Loucy (cell line): ENCODE measurements around the gene CNIH1.

Source experiments
- H2AFZ ChIP-seq: fragments of 200-600 bp; sonication (generic); 2 replicates; pipeline ENCODE4 v1.6.0; 2016; ENCODE audit warnings: antibody characterized with exemption, mild to moderate bottlenecking, low read length, moderate library complexity
- H3F3A ChIP-seq: fragments of 200-600 bp; 2 replicates; pipeline ENCODE4 v1.6.0; 2016; ENCODE audit warnings: antibody characterized with exemption, low read depth, mild to moderate bottlenecking
- H3K27me3 ChIP-seq: fragments of 200-600 bp; sonication (generic); 2 replicates; pipeline ENCODE4 v1.6.1; 2014; ENCODE audit warnings: low read length, mild to moderate bottlenecking; ENCODE audit not compliant: insufficient read depth, poor library complexity, severe bottlenecking
- H3K36me3 ChIP-seq: fragments of 200-600 bp; sonication (generic); 2 replicates; pipeline ENCODE4 v1.6.1; 2016; ENCODE audit warnings: low read length; ENCODE audit not compliant: insufficient read depth
- H3K4me1 ChIP-seq: fragments of 200-600 bp; sonication (generic); 2 replicates; pipeline ENCODE4 v1.5.1; 2014; ENCODE audit warnings: low read length, mild to moderate bottlenecking; ENCODE audit not compliant: insufficient read depth, poor library complexity, severe bottlenecking
- H3K4me2 ChIP-seq: fragments of 200-600 bp; sonication (generic); 2 replicates; pipeline ENCODE4 v1.6.0; 2014; ENCODE audit warnings: antibody characterized with exemption, low read length, low read depth, mild to moderate bottlenecking; ENCODE audit not compliant: poor library complexity, severe bottlenecking
- H3K4me3 ChIP-seq: fragments of 200-600 bp; sonication (generic); 2 replicates; pipeline ENCODE4 v1.5.1; 2014; ENCODE audit warnings: low read length, mild to moderate bottlenecking, mixed read lengths; ENCODE audit not compliant: poor library complexity, severe bottlenecking
- H3K79me2 ChIP-seq: fragments of 200-600 bp; sonication (generic); 2 replicates; pipeline ENCODE4 v1.6.1; 2014; ENCODE audit warnings: low read length; ENCODE audit not compliant: insufficient read depth
- H3K9ac ChIP-seq: fragments of 200-600 bp; sonication (generic); 2 replicates; pipeline ENCODE4 v1.6.0; 2014; ENCODE audit warnings: mild to moderate bottlenecking, low read depth, low read length, moderate library complexity; ENCODE audit not compliant: poor library complexity, severe bottlenecking
- H3K9me2 ChIP-seq: fragments of 200-600 bp; sonication (generic); replicated peaks from 2 replicates; pipeline ENCODE4 v1.6.1; 2016; ENCODE audit warnings: low read depth, low read length, mixed read lengths
- H3K9me3 ChIP-seq: fragments of 200-600 bp; sonication (generic); 2 replicates; pipeline ENCODE4 v1.6.1; 2014; ENCODE audit warnings: mild to moderate bottlenecking, antibody characterized with exemption, low read length, low read depth; ENCODE audit not compliant: insufficient read depth
- H4K20me1 ChIP-seq: fragments of 200-600 bp; sonication (generic); 2 replicates; pipeline ENCODE4 v1.6.0; 2014; ENCODE audit warnings: antibody characterized with exemption, low read length, mild to moderate bottlenecking; ENCODE audit not compliant: insufficient read depth, poor library complexity, severe bottlenecking
- CTCF ChIP-seq: fragments of 200-600 bp; sonication (generic); conservative IDR thresholded peaks from 2 replicates; pipeline ENCODE4 v1.5.1; 2014; ENCODE audit warnings: mild to moderate bottlenecking, antibody characterized with exemption, low read length
- EZH2phosphoT487 ChIP-seq: fragments of 200-600 bp; IDR thresholded peaks from 2 replicates; pipeline ENCODE4 v1.6.1; 2018; ENCODE audit warnings: antibody characterized with exemption, mild to moderate bottlenecking, moderate library complexity, borderline replicate concordance

CNIH1 gene

GRCh38 chr14:54423991-54424390 is 17.2 kb downstream of the CNIH1 start:
- no peaks in the 10 kb centered on the region for H3K9me3 ChIP-seq
- no peak overlapping the region for H3K4me2 ChIP-seq
- H3F3A ChIP-seq: 0 out of 2 replicates have a peak, but pooled peaks cover 7% of the 10 kb centered on the region
- no peak overlapping the region for H2AFZ ChIP-seq
- no peaks in the 10 kb centered on the region for H3K79me2 ChIP-seq
- H3K4me3 ChIP-seq: no peak overlapping the region
- H3K9me2 ChIP-seq: no peaks in the 10 kb centered on the region
- no peak for TF ChIP-seq EZH2phosphoT487
- TF ChIP-seq CTCF: no peak
- H3K9ac ChIP-seq: no peak overlapping the region
- no peaks in the 10 kb centered on the region for H4K20me1 ChIP-seq
- H3K27me3 ChIP-seq: no peaks in the 10 kb centered on the region
- H3K36me3 ChIP-seq: peaks cover 49% of the 10 kb centered on the region; the same call in 1 of the 2 replicates
- no peaks in the 10 kb centered on the region for H3K4me1 ChIP-seq

GRCh38 chr14:54420478-54421142 is 20.6 kb downstream of the CNIH1 start:
- H3K4me2 ChIP-seq: no peak overlapping the region
- no peak overlapping the region for H3K4me3 ChIP-seq
- 0 out of 2 replicates have a peak, but pooled peaks cover 7% of the 10 kb centered on the region for H3F3A ChIP-seq
- H3K36me3 ChIP-seq: peaks cover 40% of the 10 kb centered on the region; the same call in 1 of the 2 replicates
- TF ChIP-seq CTCF (peak; percentile 72), EZH2phosphoT487 (no peak)
- H4K20me1 ChIP-seq: no peaks in the 10 kb centered on the region
- H3K4me1 ChIP-seq: no peaks in the 10 kb centered on the region
- H3K27me3 ChIP-seq: no peaks in the 10 kb centered on the region
- no peaks in the 10 kb centered on the region for H3K9me3 ChIP-seq
- H2AFZ ChIP-seq: no peak overlapping the region
- H3K79me2 ChIP-seq: no peaks in the 10 kb centered on the region
- H3K9ac ChIP-seq: no peak overlapping the region
- H3K9me2 ChIP-seq: no peaks in the 10 kb centered on the region

- Histone ChIP-seq H4K20me1 (no peaks in the 10 kb centered on the region), H3F3A (no peaks in the 10 kb centered on the region), H3K9me3 (no peaks in the 10 kb centered on the region), H2AFZ (no peak overlapping the region), H3K79me2 (peaks cover 8% of the 10 kb centered on the region; the same call in 1 of the 2 replicates), H3K4me2 (no peak overlapping the region), H3K4me3 (no peak overlapping the region), H3K4me1 (no peaks in the 10 kb centered on the region), H3K27me3 (no peaks in the 10 kb centered on the region), H3K36me3 (peaks cover 88% of the 10 kb centered on the region), H3K9ac (no peak overlapping the region), H3K9me2 (no peaks in the 10 kb centered on the region)
- no peak for TF ChIP-seq EZH2phosphoT487
- TF ChIP-seq CTCF: no peak
Measured at GRCh38 chr14:54411371-54411770, 29.8 kb downstream of the CNIH1 start.
